ENCODE results near the gene OR10P1. TPM values are rescaled to one million over a fixed set of nuclear protein-coding genes. Genes with fewer than 3 reads are reported as not detected.

The OR10P1 gene
- not detected for total RNA-seq

GRCh38 chr12:55636853-55637252 is at the start of gene OR10P1:
OR10P1 (plus strand) TSS chr12:55636892; CDS start chr12:55636892, 0 bp downstream.

Other genes starting within 250 kb of the OR10P1 start
- gene OR6C65, start 236.4 kb upstream of the OR10P1 start, total RNA-seq, result not detected
- not detected for gene OR6C76, start 210.6 kb upstream of the OR10P1 start, total RNA-seq
- not detected for gene OR6C2, start 192.8 kb upstream of the OR10P1 start, total RNA-seq
- not detected for gene OR6C70, start 166.8 kb upstream of the OR10P1 start, total RNA-seq
- not detected for gene OR6C68, start 144.5 kb upstream of the OR10P1 start, total RNA-seq
- not detected for gene OR6C4, start 87.3 kb upstream of the OR10P1 start, total RNA-seq
- gene OR2AP1, start 64.4 kb upstream of the OR10P1 start, total RNA-seq, result not detected
- 54.5 TPM for gene ITGA7, start 71.0 kb downstream of the OR10P1 start, total RNA-seq
- 95.7 TPM for gene BLOC1S1, start 79.2 kb downstream of the OR10P1 start, total RNA-seq
- 48.5 TPM for gene RDH5, start 83.5 kb downstream of the OR10P1 start, total RNA-seq
- gene CD63, start 92.1 kb downstream of the OR10P1 start, total RNA-seq, result 307 TPM
- 22.3 TPM for gene GDF11, start 106.2 kb downstream of the OR10P1 start, total RNA-seq
- 65.7 TPM for gene SARNP, start 180.8 kb downstream of the OR10P1 start, total RNA-seq
- 7.5 TPM for gene ORMDL2, start 181.1 kb downstream of the OR10P1 start, total RNA-seq
- gene DNAJC14, start 192.7 kb downstream of the OR10P1 start, total RNA-seq, result 45.7 TPM
- gene MMP19, start 206.0 kb downstream of the OR10P1 start, total RNA-seq, result 2.3 TPM